Stomach (tissue), 9 donors: ENCODE measurements around the gene ZNF576. TPM values are rescaled to one million over a fixed set of nuclear protein-coding genes. Genes with fewer than 3 reads are reported as not detected.

Experiments
- DNase-seq, 2 donors: peaks; one replicate each; pipeline versions ENCODE4 v3.0.0 to v3.0.0-alpha.2; 2013 to 2019
- H3K27ac ChIP-seq, 5 donors: fragments of 200-600 bp in 4 of 5; sonication (generic) in 4 of 5; one replicate each; pipeline ENCODE4 v1.5.1; 2013 to 2019; ENCODE audit warnings: mild to moderate bottlenecking in 1 of 5, moderate library complexity in 1 of 5
- H3K27me3 ChIP-seq, 3 donors: fragments of 200-600 bp; sonication (generic); one replicate each; pipeline ENCODE4 v1.5.1; 2017 to 2019; ENCODE audit warnings: mixed run types in 1 of 3
- H3K36me3 ChIP-seq, 4 donors: fragments of 200-600 bp; sonication (generic); 1 replicate in 3 of 4; 2 replicates in 1 of 4; pipeline ENCODE4 v1.5.1; 2016 to 2019
- H3K4me1 ChIP-seq, 4 donors: fragments of 200-600 bp; sonication (generic); one replicate each; pipeline ENCODE4 v1.5.1; 2016 to 2019
- H3K4me3 ChIP-seq, 4 donors: fragments of 200-600 bp; sonication (generic) in 3 of 4; one replicate each; pipeline ENCODE4 v1.5.1; 2016 to 2019; ENCODE audit warnings: mild to moderate bottlenecking in 1 of 4
- H3K9me3 ChIP-seq, 4 donors: fragments of 200-600 bp; sonication (generic); one replicate each; pipeline ENCODE4 v1.5.1; 2016 to 2019
- EP300 ChIP-seq: sonication (generic); formaldehyde crosslinking; IDR thresholded peaks from one replicate; pipeline ENCODE4 v1.6.1; 2017; ENCODE audit warnings: antibody characterized with exemption
- POLR2A ChIP-seq, 4 donors: fragments of 450-650 bp; IDR thresholded peaks; one replicate each; pipeline ENCODE4 v1.6.1; 2016; ENCODE audit warnings: antibody characterized with exemption in 4 of 4, control low read depth in 2 of 4, mild to moderate bottlenecking in 1 of 4, moderate library complexity in 1 of 4
- POLR2AphosphoS5 ChIP-seq, 3 donors: sonication (generic); formaldehyde crosslinking; IDR thresholded peaks; one replicate each; pipeline ENCODE4 v1.6.1; 2016; ENCODE audit warnings: antibody characterized with exemption in 3 of 3
- WGBS, 5 donors: extraction: QIAGEN DNeasy Blood & Tissue Kit in 3 of 5; methylation state at CpG; one replicate each; pipeline versions ENCODE4 v1.1.5 to v1.1.7; 2013 to 2018; 5-methylcytosine and 5-hydroxymethylcytosine counted together
- intact Hi-C: fragments of 100-400 bp; cut with DNase I; formaldehyde crosslinking; loops from one replicate; pipeline ENCODE4 v1.15.1; 2023; ENCODE audit warnings: low total_unique reads
- polyA plus RNA-seq, 3 donors: library from polyadenylated mRNA; stranded (reverse); fragments of 200-250 nt; gene quantifications; one replicate each; pipeline ENCODE4 v1.2.3, GENCODE V29; 2013
- total RNA-seq, 5 donors: library from RNA; depleted of rRNA; stranded (reverse); fragments of >200 nt; gene quantifications; one replicate each; pipeline versions ENCODE4 v1.1.0 to v1.2.3, GENCODE V29; 2014 to 2016
- TF ChIP-seq, protein P1 (sequence below), 7 experiments: fragments of 450-650 bp in 4 of 7; fragments of 200-600 bp in 3 of 7; sonication (generic) in 3 of 7; IDR thresholded peaks; one replicate each; pipeline ENCODE4 v1.5.1; 2016 to 2019; ENCODE audit warnings: antibody characterized with exemption in 7 of 7, control low read depth in 2 of 7, mild to moderate bottlenecking in 1 of 7
- donor health status: healthy with polysubstance abuse.
- donor health status: Bipolar disorder and iron deficiency.
- donor health status: healthy.

Gene ZNF576
- total and polyA plus RNA-seq, 8 donors: 4.2 to 21.6 (median 15.6) TPM; not detected in 1

DNA sequence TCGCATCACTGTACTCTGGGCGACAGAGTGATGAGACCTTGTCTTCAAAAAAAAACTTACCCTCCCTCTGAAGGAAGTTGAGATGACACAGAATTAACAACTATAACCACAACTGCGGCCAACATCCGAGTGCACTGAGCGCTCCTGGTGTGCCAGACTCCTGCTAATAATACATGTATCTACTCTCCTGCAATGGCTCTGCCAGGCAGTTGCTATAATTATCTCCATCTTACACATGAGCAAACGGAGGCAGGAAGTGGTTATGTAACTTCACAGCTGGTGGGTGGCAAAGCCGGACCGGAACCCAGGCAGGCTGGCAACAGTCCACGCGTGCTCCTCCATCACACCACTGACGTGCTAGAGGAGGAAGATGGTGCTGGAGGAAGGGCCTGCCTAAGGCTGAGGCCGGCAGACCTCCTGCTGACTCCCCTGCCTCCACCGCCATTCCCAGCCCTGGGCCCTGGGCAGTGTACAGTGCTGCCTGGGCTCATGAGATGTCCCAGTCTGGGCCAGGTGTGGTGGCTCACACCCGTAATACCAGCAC lies 33.6 kb upstream of the ZNF576 start:
- WGBS, 5 donors: 46 to 65% (median 62%) methylated on average over 11 to 14 of the region's 14 CpGs
- Histone ChIP-seq H3K4me3 (no peak overlapping the region), H3K27me3 (no peaks in the 10 kb centered on the region), H3K9me3 (no peaks in the 10 kb centered on the region), H3K27ac (peak overlapping the region; percentile 47 to 78 (median 71)), H3K4me1 (peaks cover 0 to 25% (median 10%) of the 10 kb centered on the region in 4 donors), H3K36me3 (peaks cover 8 to 43% (median 30%) of the 10 kb centered on the region in 4 donors)
- no peak for TF ChIP-seq EP300
- TF ChIP-seq, protein P1, sequence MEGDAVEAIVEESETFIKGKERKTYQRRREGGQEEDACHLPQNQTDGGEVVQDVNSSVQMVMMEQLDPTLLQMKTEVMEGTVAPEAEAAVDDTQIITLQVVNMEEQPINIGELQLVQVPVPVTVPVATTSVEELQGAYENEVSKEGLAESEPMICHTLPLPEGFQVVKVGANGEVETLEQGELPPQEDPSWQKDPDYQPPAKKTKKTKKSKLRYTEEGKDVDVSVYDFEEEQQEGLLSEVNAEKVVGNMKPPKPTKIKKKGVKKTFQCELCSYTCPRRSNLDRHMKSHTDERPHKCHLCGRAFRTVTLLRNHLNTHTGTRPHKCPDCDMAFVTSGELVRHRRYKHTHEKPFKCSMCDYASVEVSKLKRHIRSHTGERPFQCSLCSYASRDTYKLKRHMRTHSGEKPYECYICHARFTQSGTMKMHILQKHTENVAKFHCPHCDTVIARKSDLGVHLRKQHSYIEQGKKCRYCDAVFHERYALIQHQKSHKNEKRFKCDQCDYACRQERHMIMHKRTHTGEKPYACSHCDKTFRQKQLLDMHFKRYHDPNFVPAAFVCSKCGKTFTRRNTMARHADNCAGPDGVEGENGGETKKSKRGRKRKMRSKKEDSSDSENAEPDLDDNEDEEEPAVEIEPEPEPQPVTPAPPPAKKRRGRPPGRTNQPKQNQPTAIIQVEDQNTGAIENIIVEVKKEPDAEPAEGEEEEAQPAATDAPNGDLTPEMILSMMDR (IDR thresholded peaks at IDR 0.05): no peak
- no peak for TF ChIP-seq POLR2A (IDR thresholded peaks at IDR 0.05)
- no peak for TF ChIP-seq POLR2AphosphoS5 (IDR thresholded peaks at IDR 0.05)
- peak; percentile 65 to 84 for DNase-seq
- intact Hi-C loops: no loop called here

DNA sequence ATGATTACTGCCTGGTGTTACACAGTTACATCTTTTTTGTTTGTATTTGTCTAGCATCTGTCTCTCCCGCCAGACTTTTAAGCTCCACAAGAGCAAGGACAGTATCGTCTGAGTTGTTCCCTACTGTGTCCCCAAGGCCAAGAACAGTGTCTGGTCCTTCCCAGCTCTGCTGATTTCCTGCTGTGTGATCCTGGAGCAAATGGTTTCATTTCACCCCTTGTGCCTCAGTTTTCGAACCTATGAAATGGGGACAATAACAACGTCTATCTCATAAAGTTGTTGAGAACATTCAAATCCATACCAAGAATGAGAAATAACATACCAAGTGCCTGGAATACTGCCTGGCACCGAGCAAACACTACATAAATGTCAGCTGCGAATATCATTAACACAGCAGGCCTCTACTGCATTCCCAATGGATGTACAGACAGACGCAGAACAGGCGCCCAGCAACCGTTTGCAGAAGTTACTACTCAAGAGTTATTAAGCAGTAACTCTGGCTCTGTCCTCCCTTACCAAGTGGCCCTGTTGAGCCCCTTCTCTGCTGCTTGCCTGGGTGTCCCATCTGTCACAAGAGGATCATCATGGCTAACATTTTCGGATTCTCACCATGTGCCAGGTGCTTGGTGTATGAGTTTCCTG lies 32.5 kb upstream of the ZNF576 start:
- Histone ChIP-seq H3K9me3 (no peaks in the 10 kb centered on the region), H3K4me3 (no peak overlapping the region), H3K27ac (peak overlapping the region in 1 of 5 donors; percentile 78), H3K4me1 (peaks cover 0 to 25% (median 10%) of the 10 kb centered on the region in 4 donors), H3K36me3 (peaks cover 8 to 31% (median 21%) of the 10 kb centered on the region in 4 donors), H3K27me3 (no peaks in the 10 kb centered on the region)
- TF ChIP-seq, protein P1 (IDR thresholded peaks at IDR 0.05): no peak
- no peak for TF ChIP-seq EP300
- TF ChIP-seq POLR2A (IDR thresholded peaks at IDR 0.05): no peak
- no peak for TF ChIP-seq POLR2AphosphoS5 (IDR thresholded peaks at IDR 0.05)
- intact Hi-C loops: no loop called here
- 91 to 94% (median 92%) methylated on average over 10 of the region's 10 CpGs for WGBS, 5 donors
- DNase-seq: no peak

DNA sequence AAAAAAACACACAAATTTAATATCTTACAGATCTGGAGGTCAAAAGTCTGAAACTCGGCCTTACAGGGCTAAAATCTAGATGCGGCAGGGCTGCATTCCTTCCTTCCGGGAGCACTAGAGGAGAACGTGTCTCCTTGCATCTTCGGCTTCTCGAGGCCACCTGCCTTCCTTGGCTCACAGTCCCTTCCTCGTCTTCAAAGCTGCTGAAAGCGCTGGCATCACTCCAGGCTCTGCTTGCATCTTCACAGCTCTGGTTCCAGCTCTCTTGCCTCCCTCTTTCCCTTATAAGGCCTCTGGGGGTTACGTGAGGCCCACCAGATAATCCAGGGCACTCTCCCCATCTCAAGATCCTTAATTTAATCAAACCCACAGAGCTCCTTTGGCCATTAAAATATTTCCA lies 31.6 kb upstream of the ZNF576 start:
- WGBS, 5 donors: 68 to 82% (median 73%) methylated on average over 9 of the region's 9 CpGs
- H3K4me3 ChIP-seq: no peak overlapping the region
- intact Hi-C loops: no loop called here
- peaks cover 8 to 23% (median 16%) of the 10 kb centered on the region in 4 donors for H3K36me3 ChIP-seq
- H3K27ac ChIP-seq: no peak overlapping the region
- no peak for TF ChIP-seq EP300
- no peak for TF ChIP-seq POLR2A (IDR thresholded peaks at IDR 0.05)
- TF ChIP-seq POLR2AphosphoS5 (IDR thresholded peaks at IDR 0.05): no peak
- TF ChIP-seq, protein P1 (IDR thresholded peaks at IDR 0.05): no peak
- H3K4me1 ChIP-seq: peaks cover 0 to 25% (median 10%) of the 10 kb centered on the region in 4 donors
- DNase-seq: no peak
- no peaks in the 10 kb centered on the region for H3K27me3 ChIP-seq
- no peaks in the 10 kb centered on the region for H3K9me3 ChIP-seq

DNA sequence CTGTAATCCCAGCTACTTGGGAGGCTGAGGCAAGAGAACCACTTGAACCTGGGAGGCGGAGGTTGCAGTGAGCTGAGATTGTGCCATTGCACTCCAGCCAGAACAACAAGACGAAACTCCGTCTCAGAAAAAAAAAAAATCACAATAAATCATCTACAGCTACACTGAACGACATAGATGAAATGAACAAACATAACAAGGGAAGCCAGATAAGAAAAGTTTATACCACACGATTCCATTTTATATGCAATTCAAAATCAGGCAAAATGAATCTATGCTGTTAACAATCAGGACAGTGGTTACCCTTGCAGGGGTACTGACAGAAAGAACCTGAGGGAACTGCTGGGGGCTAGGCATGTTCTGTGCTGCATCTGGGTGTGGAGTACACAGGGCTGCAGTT lies 26.7 kb upstream of the ZNF576 start:
- WGBS, 5 donors: 65 to 80% (median 73%) methylated on average over 5 of the region's 5 CpGs
- Histone ChIP-seq H3K36me3 (peaks cover 0 to 30% (median 8%) of the 10 kb centered on the region in 4 donors), H3K27ac (no peak overlapping the region), H3K4me1 (peaks cover 4 to 34% (median 18%) of the 10 kb centered on the region in 4 donors), H3K9me3 (no peaks in the 10 kb centered on the region), H3K4me3 (no peak overlapping the region), H3K27me3 (no peaks in the 10 kb centered on the region)
- TF ChIP-seq POLR2AphosphoS5 (IDR thresholded peaks at IDR 0.05): no peak
- TF ChIP-seq EP300: no peak
- TF ChIP-seq POLR2A (IDR thresholded peaks at IDR 0.05): no peak
- TF ChIP-seq, protein P1 (IDR thresholded peaks at IDR 0.05): no peak
- DNase-seq: no peak
- intact Hi-C loops: no loop called here
